IMR-90 (cell line): ENCODE measurements around the gene SLC9A3. TPM values are rescaled to one million over a fixed set of nuclear protein-coding genes. Genes with fewer than 3 reads are reported as not detected.

Source experiments
- ATAC-seq: fragments of 200-7000 bp; cut with Tn5 transposase; 2 replicates; pipeline ENCODE4 v1.9.1; 2020; ENCODE audit warnings: low read depth, mild to moderate bottlenecking, moderate library complexity
- BruUV-seq: library from RNA; stranded (reverse); fragments of 400-500 nt; replicated peaks from 2 replicates; lab custom pipeline; 2021; lab: Mats Ljungman, UMichigan
- CTCF ChIA-PET: fragments of 300-600 bp; formaldehyde crosslinking; extraction: SDS; loops from one replicate; lab custom pipeline; 2021; ENCODE audit warnings: antibody characterized with exemption; lab: Yijun Ruan, JAX
- POLR2A ChIA-PET: fragments of 300-600 bp; sonication (Branson Sonifier 250); formaldehyde crosslinking; loops from one replicate; lab custom pipeline; 2022; ENCODE audit warnings: antibody characterized with exemption; ENCODE audit not compliant: unreplicated experiment; lab: Charles Lee
- DNase-seq: peaks from one replicate; pipeline ENCODE4 v3.0.0; 2013
- H2AFZ ChIP-seq: replicated peaks from 2 replicates; pipeline ENCODE3; 2013; ENCODE audit warnings: low read length, mild to moderate bottlenecking; ENCODE audit not compliant: poor library complexity
- H2AK5ac ChIP-seq: 2 replicates; pipeline ENCODE4 v1.6.1; 2013; ENCODE audit warnings: low read depth, low read length, inconsistent platforms
- H2AK9ac ChIP-seq: replicated peaks from 2 replicates; pipeline ENCODE3; 2013; ENCODE audit warnings: mild to moderate bottlenecking, low read depth, low read length, moderate library complexity; ENCODE audit not compliant: poor library complexity
- H2BK120ac ChIP-seq: 2 replicates; pipeline ENCODE4 v1.6.1; 2013; ENCODE audit warnings: low read depth, low read length, inconsistent platforms
- H2BK15ac ChIP-seq: 3 replicates; pipeline ENCODE4 v1.6.1; 2013; ENCODE audit warnings: low read depth, low read length, inconsistent platforms
- H2BK20ac ChIP-seq: 2 replicates; pipeline ENCODE4 v1.6.1; 2013; ENCODE audit warnings: low read depth, mild to moderate bottlenecking, inconsistent platforms, low read length, moderate library complexity
- H2BK5ac ChIP-seq: 2 replicates; pipeline ENCODE4 v1.6.1; 2013; ENCODE audit warnings: mild to moderate bottlenecking, low read depth, low read length, inconsistent platforms; ENCODE audit not compliant: poor library complexity, severe bottlenecking
- H3K14ac ChIP-seq: replicated peaks from 2 replicates; pipeline ENCODE4 v1.6.1; 2013; ENCODE audit warnings: low read depth, low read length, inconsistent platforms
- H3K18ac ChIP-seq: 2 replicates; pipeline ENCODE4 v1.6.1; 2013; ENCODE audit warnings: low read depth, low read length, control low read depth
- H3K23ac ChIP-seq: 2 replicates; pipeline ENCODE4 v1.6.1; 2013; ENCODE audit warnings: low read depth, low read length, inconsistent platforms
- H3K27ac ChIP-seq: 2 replicates; pipeline ENCODE4 v1.5.1; 2013; ENCODE audit warnings: mild to moderate bottlenecking, control low read depth, low read length; ENCODE audit not compliant: insufficient read depth
- H3K27me3 ChIP-seq: 2 replicates; pipeline ENCODE4 v1.6.1; 2013; ENCODE audit warnings: low read length; ENCODE audit not compliant: control insufficient read depth, insufficient read depth
- H3K36me3 ChIP-seq: 2 replicates; pipeline ENCODE4 v1.6.1; 2013; ENCODE audit warnings: low read length, mixed read lengths; ENCODE audit not compliant: control insufficient read depth, insufficient read depth
- H3K4ac ChIP-seq: 2 replicates; pipeline ENCODE4 v1.6.1; 2013; ENCODE audit warnings: low read depth, low read length, inconsistent platforms
- H3K4me1 ChIP-seq: 2 replicates; pipeline ENCODE4 v1.6.1; 2013; ENCODE audit warnings: low read length, mixed read lengths; ENCODE audit not compliant: control insufficient read depth, insufficient read depth
- H3K4me2 ChIP-seq: 2 replicates; pipeline ENCODE4 v1.6.1; 2013; ENCODE audit warnings: low read depth, mild to moderate bottlenecking, control low read depth, low read length, moderate library complexity
- H3K4me3 ChIP-seq: 2 replicates; pipeline ENCODE4 v1.5.1; 2013; ENCODE audit warnings: low read depth, mild to moderate bottlenecking, control low read depth, low read length, moderate library complexity; ENCODE audit not compliant: insufficient read depth
- H3K56ac ChIP-seq: 2 replicates; pipeline ENCODE4 v1.6.1; 2013; ENCODE audit warnings: low read length, inconsistent platforms; ENCODE audit not compliant: insufficient read depth; ENCODE audit errors: extremely low read depth
- H3K79me1 ChIP-seq, 2 experiments: 2 replicates each; pipeline ENCODE4 v1.6.1; 2013; ENCODE audit warnings: low read length in 2 of 2, inconsistent platforms in 1 of 2, low read depth in 1 of 2
- H3K9ac ChIP-seq: 2 replicates; pipeline ENCODE4 v1.6.1; 2013; ENCODE audit warnings: low read depth, low read length, control low read depth
- H3K9me1 ChIP-seq: 2 replicates; pipeline ENCODE4 v1.6.1; 2013; ENCODE audit warnings: low read length, inconsistent platforms; ENCODE audit not compliant: insufficient read depth
- H3K9me3 ChIP-seq: 2 replicates; pipeline ENCODE4 v1.6.1; 2013; ENCODE audit warnings: low read length; ENCODE audit not compliant: control insufficient read depth, insufficient read depth
- H4K20me1 ChIP-seq: 2 replicates; pipeline ENCODE4 v1.6.1; 2013; ENCODE audit warnings: low read length, inconsistent platforms; ENCODE audit not compliant: insufficient read depth
- H4K5ac ChIP-seq: 2 replicates; pipeline ENCODE4 v1.6.1; 2013; ENCODE audit warnings: mild to moderate bottlenecking, low read depth, low read length, control low read depth
- H4K8ac ChIP-seq, 2 experiments: 2 replicates each; pipeline ENCODE4 v1.6.1; 2013; ENCODE audit warnings: low read depth in 2 of 2, low read length in 2 of 2, control low read depth in 1 of 2, inconsistent platforms in 1 of 2
- H4K91ac ChIP-seq: 2 replicates; pipeline ENCODE4 v1.6.1; 2013; ENCODE audit warnings: low read depth, low read length, inconsistent platforms; ENCODE audit not compliant: insufficient read depth
- BHLHE40 ChIP-seq: fragments of 150-350 bp; IDR thresholded peaks from 2 replicates; pipeline ENCODE4 v1.6.1; 2016; ENCODE audit warnings: mild to moderate bottlenecking, low read depth, low read length
- CEBPB ChIP-seq: IDR thresholded peaks from 2 replicates; pipeline ENCODE4 v1.6.1; 2012; ENCODE audit warnings: low read depth, low read length, improper control_type of control experiment
- CHD1 ChIP-seq: IDR thresholded peaks from 2 replicates; pipeline ENCODE4 v1.6.1; 2012; ENCODE audit warnings: low read depth, low read length, improper control_type of control experiment
- ELK1 ChIP-seq: fragments of 150-350 bp; IDR thresholded peaks from 2 replicates; pipeline ENCODE4 v1.6.1; 2016; ENCODE audit warnings: low read depth, mild to moderate bottlenecking, low read length, moderate library complexity, borderline replicate concordance
- FOS ChIP-seq: fragments of 150-350 bp; IDR thresholded peaks from 2 replicates; pipeline ENCODE4 v1.6.1; 2016; ENCODE audit warnings: low read depth, low read length
- MAZ ChIP-seq: IDR thresholded peaks from 2 replicates; pipeline ENCODE4 v1.6.1; 2012; ENCODE audit warnings: low read depth, mild to moderate bottlenecking, low read length, improper control_type of control experiment, moderate library complexity, borderline replicate concordance
- MXI1 ChIP-seq: IDR thresholded peaks from 2 replicates; pipeline ENCODE4 v1.6.1; 2012; ENCODE audit warnings: low read depth, mild to moderate bottlenecking, low read length, moderate library complexity, borderline replicate concordance
- NFE2L2 ChIP-seq: fragments of 150-350 bp; IDR thresholded peaks from 2 replicates; pipeline ENCODE4 v1.6.1; 2016; ENCODE audit warnings: low read depth, mild to moderate bottlenecking, low read length
- POLR2A ChIP-seq: IDR thresholded peaks from 2 replicates; pipeline ENCODE4 v1.6.1; 2012; ENCODE audit warnings: mild to moderate bottlenecking, low read depth, low read length
- RFX5 ChIP-seq: IDR thresholded peaks from 2 replicates; pipeline ENCODE4 v1.8.0; 2012; ENCODE audit warnings: low read depth, mild to moderate bottlenecking, low read length, moderate library complexity
- SMC3 ChIP-seq: fragments of 150-350 bp; IDR thresholded peaks from 2 replicates; pipeline ENCODE4 v1.6.1; 2016; ENCODE audit warnings: low read depth, mild to moderate bottlenecking, antibody characterized with exemption, low read length, moderate library complexity
- USF2 ChIP-seq: fragments of 150-350 bp; IDR thresholded peaks from 2 replicates; pipeline ENCODE4 v1.6.1; 2017; ENCODE audit warnings: mild to moderate bottlenecking, antibody characterized with exemption, low read length, low read depth
- WGBS, 2 experiments: methylation state at CpG; one replicate each; pipeline versions ENCODE4 v1.1.5 to v1.1.7; 2013; ENCODE audit warnings: missing lambda C conversion rate in 2 of 2; ENCODE audit not compliant: insufficient read length in 1 of 2; ENCODE audit errors: extremely low coverage in 2 of 2; 5-methylcytosine and 5-hydroxymethylcytosine counted together
- dilution Hi-C: fragments of 300-500 bp; cut with HindIII; formaldehyde crosslinking; loops from one replicate; pipeline ENCODE4 v1.14.3; 2018; ENCODE audit warnings: low sequenced_read_pairs; ENCODE audit not compliant: unreplicated experiment
- in situ Hi-C: fragments of 300-500 bp; cut with MboI; formaldehyde crosslinking; loops from 3 replicates; pipeline ENCODE4 v1.14.3; 2019; ENCODE audit warnings: low sequenced_read_pairs, inconsistent platforms, mixed read lengths
- intact Hi-C: fragments of 100-400 bp; cut with micrococcal nuclease; formaldehyde crosslinking; loops from 2 replicates; pipeline ENCODE4 v1.10.0; 2022
- polyA plus RNA-seq, 3 experiments: library from polyadenylated mRNA; depleted of rRNA; stranded (reverse); fragments of >200 nt; gene quantifications; 2 replicates each; pipeline ENCODE4 v1.2.3, GENCODE V29; 2012; ENCODE audit warnings: low replicate concordance in 1 of 3
- total RNA-seq: library from RNA; depleted of rRNA; stranded (reverse); fragments of >200 nt; gene quantifications from 2 replicates; pipeline ENCODE4 v1.2.3, GENCODE V29; 2012
- TF ChIP-seq, protein P1 (sequence below): conservative IDR thresholded peaks from 2 replicates; pipeline ENCODE4 v1.5.1; 2012; ENCODE audit warnings: mild to moderate bottlenecking, low read depth, low read length, improper control_type of control experiment

The SLC9A3 gene
- total and polyA plus RNA-seq, 2 of the 4 experiments (the other 2 are of a cell fraction) = 0.72 to 1.5 TPM

DNA sequence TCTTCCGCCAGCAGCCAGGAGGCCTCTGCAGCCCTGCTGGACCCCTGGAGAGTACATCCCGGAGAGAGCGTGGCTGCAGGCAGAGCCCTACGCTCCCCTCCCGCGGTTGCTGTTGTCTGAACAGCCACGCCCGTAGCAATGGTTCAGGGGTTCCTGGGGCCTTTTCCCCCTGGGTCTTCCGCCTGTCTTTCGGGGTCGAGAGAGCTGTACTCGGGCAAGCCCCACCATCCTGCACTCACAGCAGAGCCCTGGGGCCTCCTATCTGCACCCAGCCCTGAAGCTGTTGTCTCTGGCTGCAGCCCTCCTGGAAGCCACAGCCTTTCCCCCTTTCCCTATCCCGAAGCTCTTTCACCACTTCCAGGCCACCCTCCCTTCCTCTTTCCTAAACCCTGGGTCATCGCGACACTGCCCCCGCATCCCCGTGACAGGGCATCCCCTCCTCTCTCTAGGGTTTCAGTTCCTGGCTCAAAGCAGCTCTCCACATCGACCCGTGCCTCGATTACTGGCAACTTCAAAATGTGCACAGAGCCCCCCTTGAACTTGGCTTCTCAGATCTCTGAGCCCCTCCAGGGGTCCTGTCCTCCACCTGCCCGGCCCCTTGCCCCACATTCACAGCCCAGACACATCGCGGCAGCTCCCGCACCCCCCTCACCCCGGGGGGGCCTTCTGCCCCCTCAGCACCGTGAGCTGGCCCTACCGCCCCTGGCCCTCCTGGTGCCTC is 44.0 kb upstream of the SLC9A3 start:
- intact Hi-C loops (no loop called here), dilution Hi-C loops (no loop called here), in situ Hi-C loops (no loop called here)
- BruUV-seq = no TSS peak
- Histone ChIP-seq H3K23ac (no peak overlapping the region), H4K91ac (no peak overlapping the region), H3K4me2 (no peak overlapping the region), H3K4me1 (no peaks in the 10 kb centered on the region; the same call in 1 of the 2 replicates), H2BK15ac (no peak overlapping the region), H3K14ac (no peak overlapping the region), H2AK9ac (no peak overlapping the region), H2BK20ac (no peak overlapping the region), H3K36me3 (no peaks in the 10 kb centered on the region), H4K20me1 (no peaks in the 10 kb centered on the region), H3K56ac (no peak overlapping the region), H3K27ac (no peak overlapping the region), H2AK5ac (no peak overlapping the region), H2AFZ (no peak overlapping the region), H3K9ac (no peak overlapping the region), H3K79me1 (no peaks in the 10 kb centered on the region), H3K9me3 (peaks cover 5% of the 10 kb centered on the region; the same call in 1 of the 2 replicates), H3K4me3 (no peak overlapping the region), H2BK5ac (no peak overlapping the region), H3K9me1 (no peaks in the 10 kb centered on the region), H3K4ac (no peak overlapping the region), H4K8ac (no peak overlapping the region), H3K27me3 (peaks cover 48% of the 10 kb centered on the region), H2BK120ac (no peak overlapping the region), H3K18ac (no peak overlapping the region), H4K5ac (no peak overlapping the region)
- ChIA-PET CTCF (no interaction called here), POLR2A (no interaction called here)
- DNase-seq (no peak), ATAC-seq (no peak)
- WGBS, 2 experiments = 70% methylated on average over 18 of the region's 27 CpGs; no CpG with 5 or more reads in 1 of the 2 experiments
- TF ChIP-seq BHLHE40 (no peak), CHD1 (no peak), SMC3 (no peak), MAZ (no peak), CEBPB (no peak), USF2 (no peak), POLR2A (no peak), FOS (no peak), RFX5 (no peak), NFE2L2 (no peak), ELK1 (no peak), MXI1 (no peak)
- TF ChIP-seq, protein P1, sequence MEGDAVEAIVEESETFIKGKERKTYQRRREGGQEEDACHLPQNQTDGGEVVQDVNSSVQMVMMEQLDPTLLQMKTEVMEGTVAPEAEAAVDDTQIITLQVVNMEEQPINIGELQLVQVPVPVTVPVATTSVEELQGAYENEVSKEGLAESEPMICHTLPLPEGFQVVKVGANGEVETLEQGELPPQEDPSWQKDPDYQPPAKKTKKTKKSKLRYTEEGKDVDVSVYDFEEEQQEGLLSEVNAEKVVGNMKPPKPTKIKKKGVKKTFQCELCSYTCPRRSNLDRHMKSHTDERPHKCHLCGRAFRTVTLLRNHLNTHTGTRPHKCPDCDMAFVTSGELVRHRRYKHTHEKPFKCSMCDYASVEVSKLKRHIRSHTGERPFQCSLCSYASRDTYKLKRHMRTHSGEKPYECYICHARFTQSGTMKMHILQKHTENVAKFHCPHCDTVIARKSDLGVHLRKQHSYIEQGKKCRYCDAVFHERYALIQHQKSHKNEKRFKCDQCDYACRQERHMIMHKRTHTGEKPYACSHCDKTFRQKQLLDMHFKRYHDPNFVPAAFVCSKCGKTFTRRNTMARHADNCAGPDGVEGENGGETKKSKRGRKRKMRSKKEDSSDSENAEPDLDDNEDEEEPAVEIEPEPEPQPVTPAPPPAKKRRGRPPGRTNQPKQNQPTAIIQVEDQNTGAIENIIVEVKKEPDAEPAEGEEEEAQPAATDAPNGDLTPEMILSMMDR = no peak
